Activated naive CD8-positive, alpha-beta T cell treated with anti-CD3 and anti-CD28 coated beads for 36 hours (primary cell): ENCODE results near the gene AGBL4. TPM values are rescaled to one million over a fixed set of nuclear protein-coding genes. Genes with fewer than 3 reads are reported as not detected.

Experiments
- DNase-seq: peaks from one replicate; pipeline ENCODE4 v3.0.0; 2021
- H3K27ac Mint-ChIP-seq: one replicate; pipeline ENCODE4 v1.8.0; 2022; ENCODE audit warnings: mild to moderate bottlenecking, moderate library complexity, mixed read lengths
- H3K27me3 Mint-ChIP-seq: one replicate; pipeline ENCODE4 v1.8.0; 2022; ENCODE audit warnings: mild to moderate bottlenecking, mixed read lengths
- H3K36me3 Mint-ChIP-seq: one replicate; pipeline ENCODE4 v1.8.0; 2021; ENCODE audit warnings: mild to moderate bottlenecking, mixed read lengths
- H3K4me1 Mint-ChIP-seq: one replicate; pipeline ENCODE4 v1.8.0; 2021; ENCODE audit warnings: mixed read lengths
- H3K4me3 Mint-ChIP-seq: one replicate; pipeline ENCODE4 v1.8.0; 2022; ENCODE audit warnings: mild to moderate bottlenecking, moderate library complexity, mixed read lengths
- H3K9me3 Mint-ChIP-seq: one replicate; pipeline ENCODE4 v1.8.0; 2022; ENCODE audit warnings: mixed read lengths
- total RNA-seq, 2 experiments: library from RNA; stranded (reverse); gene quantifications; one replicate each; pipeline ENCODE4 v1.2.3, GENCODE V29; 2021

Gene AGBL4
- total RNA-seq, 2 experiments from 2014 or later: 0.14 TPM; not detected in 1

- Mint-ChIP-seq H3K4me3 (no peak overlapping the region), H3K9me3 (no peaks in the 10 kb centered on the region), H3K36me3 (no peaks in the 10 kb centered on the region), H3K27ac (no peak overlapping the region), H3K4me1 (no peaks in the 10 kb centered on the region), H3K27me3 (peaks cover 4% of the 10 kb centered on the region)
- no peak for DNase-seq
These were observed 1053.8 kb downstream of the AGBL4 start for GRCh38 chr1:48969971-48970370.

DNA sequence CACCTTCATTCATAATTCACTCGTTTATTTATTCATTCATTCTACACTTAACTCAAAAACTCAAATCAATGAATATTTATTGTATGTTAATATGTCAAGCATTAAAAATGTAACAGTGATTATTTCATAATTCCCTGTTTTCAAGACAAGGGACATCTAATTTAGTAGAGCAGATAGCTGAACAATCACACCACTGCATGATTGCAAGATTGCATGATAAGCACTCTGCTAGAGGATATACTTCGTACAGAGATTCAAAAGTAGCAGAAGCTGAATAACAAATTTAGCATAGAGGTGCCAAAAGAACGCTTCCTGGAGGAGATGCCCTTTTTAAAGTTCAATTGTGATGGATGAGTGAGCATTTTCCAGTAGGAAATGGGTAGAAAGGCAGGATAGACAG is 1056.4 kb downstream of the AGBL4 start:
- peaks cover 4% of the 10 kb centered on the region for H3K27me3 Mint-ChIP-seq
- DNase-seq: no peak
- no peak overlapping the region for H3K27ac Mint-ChIP-seq
- no peaks in the 10 kb centered on the region for H3K4me1 Mint-ChIP-seq
- H3K9me3 Mint-ChIP-seq: no peaks in the 10 kb centered on the region
- no peak overlapping the region for H3K4me3 Mint-ChIP-seq
- no peaks in the 10 kb centered on the region for H3K36me3 Mint-ChIP-seq

GRCh38 chr1:48966583-48966982 is 1057.2 kb downstream of the AGBL4 start:
- Mint-ChIP-seq H3K27ac (no peak overlapping the region), H3K4me1 (no peaks in the 10 kb centered on the region), H3K4me3 (no peak overlapping the region), H3K27me3 (peaks cover 4% of the 10 kb centered on the region), H3K9me3 (no peaks in the 10 kb centered on the region), H3K36me3 (no peaks in the 10 kb centered on the region)
- DNase-seq: no peak

GRCh38 chr1:48960320-48960719 is 1063.4 kb downstream of the AGBL4 start:
- Mint-ChIP-seq H3K9me3 (no peaks in the 10 kb centered on the region), H3K27me3 (peaks cover 8% of the 10 kb centered on the region), H3K27ac (no peak overlapping the region), H3K4me1 (no peaks in the 10 kb centered on the region), H3K36me3 (no peaks in the 10 kb centered on the region), H3K4me3 (no peak overlapping the region)
- DNase-seq: no peak

DNA sequence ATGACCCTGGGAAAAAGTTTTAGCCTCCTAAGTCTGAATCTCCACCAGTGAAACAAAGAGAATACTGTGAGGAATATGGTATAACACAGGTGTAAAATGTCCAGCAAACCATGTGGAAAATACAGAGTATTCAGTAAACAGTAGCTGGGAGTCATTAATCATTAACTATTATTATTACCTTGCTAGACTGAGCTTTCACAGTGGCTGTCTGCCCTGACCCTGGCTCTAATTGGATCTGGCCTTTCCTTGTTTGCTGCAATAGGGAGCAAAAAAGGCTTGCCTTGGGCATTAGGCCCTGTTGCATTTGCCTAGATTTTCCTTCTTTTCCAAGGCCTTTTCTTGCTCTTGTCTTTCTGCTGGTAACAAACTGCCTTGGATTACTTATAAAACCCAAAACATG is 1068.0 kb downstream of the AGBL4 start:
- no peaks in the 10 kb centered on the region for H3K4me1 Mint-ChIP-seq
- no peaks in the 10 kb centered on the region for H3K9me3 Mint-ChIP-seq
- H3K27ac Mint-ChIP-seq: no peak overlapping the region
- H3K4me3 Mint-ChIP-seq: no peak overlapping the region
- H3K36me3 Mint-ChIP-seq: no peaks in the 10 kb centered on the region
- DNase-seq: no peak
- peaks cover 8% of the 10 kb centered on the region for H3K27me3 Mint-ChIP-seq

GRCh38 chr1:48953617-48954016 is 1070.1 kb downstream of the AGBL4 start:
- DNase-seq: no peak
- no peaks in the 10 kb centered on the region for H3K9me3 Mint-ChIP-seq
- H3K27me3 Mint-ChIP-seq: peaks cover 7% of the 10 kb centered on the region
- no peak overlapping the region for H3K4me3 Mint-ChIP-seq
- no peaks in the 10 kb centered on the region for H3K36me3 Mint-ChIP-seq
- H3K4me1 Mint-ChIP-seq: no peaks in the 10 kb centered on the region
- H3K27ac Mint-ChIP-seq: no peak overlapping the region

DNA sequence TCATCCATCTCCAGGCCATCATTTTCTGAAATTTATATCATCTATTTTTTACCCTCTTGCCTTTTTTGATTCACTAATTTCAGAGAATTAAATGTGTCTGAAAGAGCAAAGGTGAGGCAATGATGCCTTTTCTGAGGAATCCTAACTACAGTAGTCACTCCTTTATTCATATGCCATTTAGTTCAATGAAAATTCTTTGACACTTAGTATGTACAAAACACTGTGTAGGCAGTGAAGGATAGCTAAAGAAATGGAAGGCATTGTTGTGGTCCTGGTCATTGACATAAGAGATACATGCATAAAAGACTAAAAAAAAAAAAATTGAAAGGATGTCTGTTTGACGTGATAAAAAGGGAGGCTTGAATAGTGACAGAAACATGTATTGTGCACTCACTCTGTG is 1075.2 kb downstream of the AGBL4 start:
- Mint-ChIP-seq H3K27me3 (peaks cover 7% of the 10 kb centered on the region), H3K27ac (no peak overlapping the region), H3K9me3 (no peaks in the 10 kb centered on the region), H3K4me1 (no peaks in the 10 kb centered on the region), H3K4me3 (no peak overlapping the region), H3K36me3 (no peaks in the 10 kb centered on the region)
- DNase-seq: no peak

GRCh38 chr1:48947761-48948537 is 1075.8 kb downstream of the AGBL4 start:
- Mint-ChIP-seq H3K27me3 (peaks cover 7% of the 10 kb centered on the region), H3K9me3 (no peaks in the 10 kb centered on the region), H3K4me1 (no peaks in the 10 kb centered on the region), H3K36me3 (no peaks in the 10 kb centered on the region), H3K27ac (no peak overlapping the region), H3K4me3 (no peak overlapping the region)
- DNase-seq: no peak

DNA sequence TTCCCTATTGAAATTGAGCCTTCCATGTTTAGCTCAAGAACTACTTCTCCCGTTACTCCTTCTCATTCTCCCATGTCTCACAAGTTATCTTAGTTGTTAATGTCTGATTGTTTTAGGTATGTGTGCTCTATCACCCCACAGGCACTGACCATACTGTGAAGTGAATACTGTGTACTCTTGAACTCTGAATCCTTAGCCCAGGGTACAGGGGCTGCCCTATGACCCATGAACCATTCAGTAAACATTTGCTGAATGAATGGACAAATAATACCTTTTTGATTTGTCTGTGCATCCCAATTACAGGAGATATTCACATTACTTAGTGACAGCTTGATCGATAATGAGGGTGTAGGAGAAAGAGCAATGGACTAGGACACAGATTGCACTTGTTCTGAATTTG is 1077.7 kb downstream of the AGBL4 start:
- H3K4me1 Mint-ChIP-seq: no peaks in the 10 kb centered on the region
- H3K27me3 Mint-ChIP-seq: peaks cover 7% of the 10 kb centered on the region
- no peak overlapping the region for H3K4me3 Mint-ChIP-seq
- no peak overlapping the region for H3K27ac Mint-ChIP-seq
- H3K9me3 Mint-ChIP-seq: no peaks in the 10 kb centered on the region
- no peak for DNase-seq
- H3K36me3 Mint-ChIP-seq: no peaks in the 10 kb centered on the region

- no peaks in the 10 kb centered on the region for H3K4me1 Mint-ChIP-seq
- H3K9me3 Mint-ChIP-seq: no peaks in the 10 kb centered on the region
- DNase-seq: no peak
- H3K27me3 Mint-ChIP-seq: peaks cover 10% of the 10 kb centered on the region
- no peak overlapping the region for H3K4me3 Mint-ChIP-seq
- H3K36me3 Mint-ChIP-seq: no peaks in the 10 kb centered on the region
- H3K27ac Mint-ChIP-seq: no peak overlapping the region
These were observed 1078.9 kb downstream of the AGBL4 start for GRCh38 chr1:48944811-48945210.

DNA sequence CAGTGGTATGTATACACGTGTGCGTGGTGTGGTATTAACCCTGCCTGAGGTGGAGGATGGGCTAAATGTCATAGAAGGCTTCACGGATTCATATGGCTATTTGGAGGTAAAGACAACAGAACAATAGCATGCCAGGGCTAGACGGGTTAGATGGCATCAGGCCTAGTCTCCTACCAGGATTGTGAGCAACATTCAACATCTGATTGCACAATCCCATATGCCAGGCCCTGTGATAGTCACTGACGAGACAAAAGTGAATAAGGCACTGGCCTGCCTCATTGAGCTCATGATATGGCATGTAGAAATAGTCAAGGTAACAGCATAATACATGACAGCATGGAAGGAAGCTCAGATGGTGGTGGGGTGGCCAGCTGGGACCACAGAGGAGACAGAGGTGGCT is 1079.9 kb downstream of the AGBL4 start:
- Mint-ChIP-seq H3K27ac (no peak overlapping the region), H3K36me3 (no peaks in the 10 kb centered on the region), H3K27me3 (peaks cover 3% of the 10 kb centered on the region), H3K4me1 (no peaks in the 10 kb centered on the region), H3K9me3 (no peaks in the 10 kb centered on the region), H3K4me3 (no peak overlapping the region)
- DNase-seq: no peak

DNA sequence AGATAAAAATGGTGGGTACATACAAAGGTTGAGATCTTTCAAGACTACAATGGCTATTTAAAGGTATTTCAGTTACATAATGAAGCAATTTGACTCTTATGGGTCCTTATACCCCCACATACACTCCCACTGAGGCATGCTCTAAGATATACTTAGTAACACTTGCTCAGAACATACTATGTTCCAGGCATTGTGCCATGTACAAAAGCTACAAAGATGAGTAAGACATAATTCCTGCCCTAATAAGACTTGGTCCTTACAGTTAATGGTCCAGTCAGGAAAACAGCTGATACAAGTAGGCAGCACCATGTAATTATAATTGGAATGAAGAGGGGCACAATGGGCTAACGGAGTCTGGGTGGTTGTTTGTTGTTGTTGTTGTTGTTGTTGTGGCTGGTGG is 1080.4 kb downstream of the AGBL4 start:
- H3K4me3 Mint-ChIP-seq: no peak overlapping the region

DNA sequence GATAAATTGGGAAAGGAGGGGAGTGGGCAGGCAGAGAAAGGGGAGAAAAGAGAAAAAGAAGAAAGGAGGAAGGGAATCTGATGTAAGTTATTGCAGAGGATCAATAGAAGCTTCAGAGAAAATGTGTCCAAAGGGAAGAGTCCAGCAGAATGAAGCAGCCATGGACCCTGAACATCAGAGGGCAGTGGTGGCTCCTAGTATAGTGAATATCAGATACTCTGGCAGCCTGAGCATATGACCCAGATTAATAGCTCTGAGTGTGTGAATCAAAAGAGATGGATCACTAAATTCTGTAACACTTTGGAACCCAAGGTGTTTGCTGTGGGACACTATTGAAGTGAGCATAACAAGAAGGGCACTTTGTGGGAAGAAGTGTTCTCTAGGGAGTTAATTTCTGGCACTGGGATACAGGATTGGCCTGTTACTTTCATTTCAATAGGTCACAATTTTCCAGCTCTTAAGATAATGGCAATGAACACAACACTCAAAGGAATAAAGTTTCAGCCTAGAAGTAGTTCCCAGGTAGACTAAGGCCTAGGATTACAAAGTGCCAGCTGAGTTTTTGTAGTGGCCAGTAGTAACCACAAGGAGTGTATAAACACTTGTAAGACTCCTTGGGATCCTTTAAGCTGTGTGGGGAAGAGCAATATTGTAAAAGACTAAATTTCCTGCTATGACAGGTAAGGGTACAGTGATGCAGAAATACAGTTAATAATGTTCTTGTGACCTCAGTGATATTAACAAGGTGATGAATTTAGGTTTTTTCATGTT is 1082.6 kb downstream of the AGBL4 start:
- Mint-ChIP-seq H3K36me3 (no peaks in the 10 kb centered on the region), H3K4me1 (no peaks in the 10 kb centered on the region), H3K9me3 (no peaks in the 10 kb centered on the region), H3K27me3 (peaks cover 3% of the 10 kb centered on the region), H3K27ac (no peak overlapping the region), H3K4me3 (no peak overlapping the region)
- no peak for DNase-seq

More for the DNA sequence above, 1080.4 kb downstream of the AGBL4 start:
- peaks cover 3% of the 10 kb centered on the region for H3K27me3 Mint-ChIP-seq
- no peaks in the 10 kb centered on the region for H3K36me3 Mint-ChIP-seq
- no peaks in the 10 kb centered on the region for H3K9me3 Mint-ChIP-seq
- no peaks in the 10 kb centered on the region for H3K4me1 Mint-ChIP-seq
- H3K27ac Mint-ChIP-seq: no peak overlapping the region
- DNase-seq: no peak

- Mint-ChIP-seq H3K9me3 (no peaks in the 10 kb centered on the region), H3K4me3 (no peak overlapping the region), H3K27me3 (peaks cover 3% of the 10 kb centered on the region), H3K4me1 (no peaks in the 10 kb centered on the region), H3K27ac (no peak overlapping the region), H3K36me3 (no peaks in the 10 kb centered on the region)
- DNase-seq: no peak
These were observed 1083.4 kb downstream of the AGBL4 start for GRCh38 chr1:48940354-48940753.

DNA sequence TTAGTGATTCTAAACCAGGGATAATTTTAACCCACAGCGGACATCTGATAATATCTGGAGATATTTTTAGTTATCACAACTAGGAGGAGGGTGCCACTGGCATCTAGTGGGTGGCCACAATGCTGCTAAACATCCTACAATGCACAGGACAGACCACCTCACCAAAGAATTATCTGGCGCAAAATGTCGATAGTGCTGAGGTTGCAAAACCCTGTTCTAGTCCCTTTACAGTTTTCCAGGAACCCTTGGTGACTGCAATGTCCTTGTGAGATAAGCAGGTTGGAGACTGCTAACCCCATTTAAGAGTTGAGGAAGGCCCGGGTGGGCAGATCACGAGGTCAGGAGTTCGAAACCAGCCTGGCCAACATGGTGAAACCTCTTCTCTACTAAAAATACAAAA is 1083.9 kb downstream of the AGBL4 start:
- DNase-seq: no peak
- H3K4me3 Mint-ChIP-seq: no peak overlapping the region
- no peak overlapping the region for H3K27ac Mint-ChIP-seq
- H3K36me3 Mint-ChIP-seq: no peaks in the 10 kb centered on the region
- peaks cover 3% of the 10 kb centered on the region for H3K27me3 Mint-ChIP-seq
- no peaks in the 10 kb centered on the region for H3K4me1 Mint-ChIP-seq
- no peaks in the 10 kb centered on the region for H3K9me3 Mint-ChIP-seq

- no peak for DNase-seq
- peaks cover 6% of the 10 kb centered on the region for H3K27me3 Mint-ChIP-seq
- no peaks in the 10 kb centered on the region for H3K36me3 Mint-ChIP-seq
- no peak overlapping the region for H3K4me3 Mint-ChIP-seq
- H3K9me3 Mint-ChIP-seq: no peaks in the 10 kb centered on the region
- no peaks in the 10 kb centered on the region for H3K4me1 Mint-ChIP-seq
- no peak overlapping the region for H3K27ac Mint-ChIP-seq
These were observed 1084.7 kb downstream of the AGBL4 start for GRCh38 chr1:48939042-48939441.
